Skeletal muscle satellite cell (primary cell): ENCODE results near the gene PRRG3.

ENCODE experiments used
- H3K27me3 ChIP-seq: 2 replicates; pipeline ENCODE4 v1.7.0; 2013; ENCODE audit warnings: low read length; ENCODE audit not compliant: control insufficient read depth, insufficient read depth
- H3K36me3 ChIP-seq: 2 replicates; pipeline ENCODE4 v1.7.0; 2013; ENCODE audit warnings: mild to moderate bottlenecking, control low read depth, low read length; ENCODE audit not compliant: insufficient read depth
- H3K4me1 ChIP-seq: 2 replicates; pipeline ENCODE4 v1.7.0; 2013; ENCODE audit warnings: low read length; ENCODE audit not compliant: control insufficient read depth, insufficient read depth
- H3K4me2 ChIP-seq: 2 replicates; pipeline ENCODE4 v1.7.0; 2013; ENCODE audit warnings: mild to moderate bottlenecking, low read length
- H3K4me3 ChIP-seq: 2 replicates; pipeline ENCODE4 v1.7.0; 2013; ENCODE audit warnings: low read length
- H3K9ac ChIP-seq: 2 replicates; pipeline ENCODE4 v1.7.0; 2013; ENCODE audit warnings: mild to moderate bottlenecking, low read depth, low read length, moderate library complexity
- H3K9me3 ChIP-seq: replicated peaks from 2 replicates; pipeline ENCODE4 v1.7.0; 2013; ENCODE audit warnings: mild to moderate bottlenecking, control low read depth, low read length

PRRG3 gene

DNA sequence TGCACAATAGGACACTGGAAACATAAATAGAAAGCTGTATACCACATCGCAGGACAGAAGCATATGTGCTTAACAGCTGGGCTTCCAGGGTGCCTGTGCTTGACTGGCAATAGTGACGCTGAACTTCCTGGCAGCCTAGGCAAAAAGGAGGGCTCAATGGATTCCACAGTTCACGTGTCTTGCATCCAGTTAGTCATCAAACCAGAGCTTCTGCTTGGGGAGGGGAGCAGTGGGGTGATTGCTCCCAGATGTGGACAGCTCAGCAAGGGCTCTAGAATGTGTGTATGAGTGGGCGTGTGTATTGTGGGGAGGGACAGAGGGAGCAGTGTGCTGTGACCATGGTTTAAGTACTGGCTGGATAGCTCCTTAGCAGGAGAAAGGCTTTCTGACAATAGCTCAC lies 2.3 kb downstream of the PRRG3 start:
- H3K36me3 ChIP-seq, result no peaks in the 10 kb centered on the region
- H3K4me1 ChIP-seq, result no peaks in the 10 kb centered on the region
- no peaks in the 10 kb centered on the region for H3K27me3 ChIP-seq
- no peaks in the 10 kb centered on the region for H3K9me3 ChIP-seq
- H3K4me3 ChIP-seq, result no peak overlapping the region
- H3K9ac ChIP-seq, result no peak overlapping the region
- H3K4me2 ChIP-seq, result no peak overlapping the region

DNA sequence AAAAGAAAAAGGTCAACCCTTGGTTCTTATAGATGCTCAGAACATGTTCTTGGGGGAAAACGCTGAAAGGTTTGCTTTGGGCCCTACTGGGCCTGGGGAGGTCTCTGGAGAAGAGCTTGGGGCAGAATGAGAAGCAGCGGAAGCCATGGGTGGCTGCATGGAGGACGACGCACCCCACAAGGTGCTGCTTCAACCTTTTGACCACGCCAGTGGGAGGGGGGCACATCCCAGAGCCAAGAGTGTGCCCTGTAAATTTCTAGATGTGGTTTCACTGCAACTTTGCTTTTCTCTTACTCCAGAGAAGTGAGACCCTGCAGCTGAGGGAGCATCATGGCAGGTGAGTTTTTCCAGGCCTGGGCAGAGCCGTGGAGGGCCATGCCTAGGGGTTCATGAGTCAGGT lies 3.2 kb downstream of the PRRG3 start:
- no peaks in the 10 kb centered on the region for H3K27me3 ChIP-seq

DNA sequence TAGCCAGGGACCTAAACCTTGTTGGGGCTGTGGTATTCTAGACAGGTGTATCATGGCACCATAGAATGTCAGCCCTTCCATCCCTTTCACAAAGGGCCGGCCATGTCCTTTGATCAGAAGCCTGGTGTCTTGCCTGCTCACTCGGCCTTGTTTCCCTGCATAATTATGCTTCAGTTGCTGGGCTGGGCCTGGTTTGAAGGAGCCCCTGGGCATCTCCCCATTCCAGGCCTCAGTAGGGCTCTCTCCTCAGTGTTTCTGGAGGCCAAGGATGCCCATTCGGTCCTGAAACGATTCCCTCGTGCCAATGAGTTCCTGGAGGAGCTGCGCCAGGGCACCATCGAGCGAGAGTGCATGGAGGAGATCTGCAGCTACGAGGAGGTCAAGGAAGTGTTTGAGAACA lies 4.5 kb downstream of the PRRG3 start:
- no peaks in the 10 kb centered on the region for H3K27me3 ChIP-seq
- no peaks in the 10 kb centered on the region for H3K36me3 ChIP-seq
- H3K4me1 ChIP-seq, result no peaks in the 10 kb centered on the region
- no peaks in the 10 kb centered on the region for H3K9me3 ChIP-seq
- H3K9ac ChIP-seq, result no peak overlapping the region
- H3K4me3 ChIP-seq, result no peak overlapping the region
- H3K4me2 ChIP-seq, result no peak overlapping the region

More for the DNA sequence above, 3.2 kb downstream of the PRRG3 start:
- Histone ChIP-seq H3K4me3 (no peak overlapping the region), H3K9ac (no peak overlapping the region), H3K4me1 (no peaks in the 10 kb centered on the region), H3K4me2 (no peak overlapping the region), H3K36me3 (no peaks in the 10 kb centered on the region), H3K9me3 (no peaks in the 10 kb centered on the region)

DNA sequence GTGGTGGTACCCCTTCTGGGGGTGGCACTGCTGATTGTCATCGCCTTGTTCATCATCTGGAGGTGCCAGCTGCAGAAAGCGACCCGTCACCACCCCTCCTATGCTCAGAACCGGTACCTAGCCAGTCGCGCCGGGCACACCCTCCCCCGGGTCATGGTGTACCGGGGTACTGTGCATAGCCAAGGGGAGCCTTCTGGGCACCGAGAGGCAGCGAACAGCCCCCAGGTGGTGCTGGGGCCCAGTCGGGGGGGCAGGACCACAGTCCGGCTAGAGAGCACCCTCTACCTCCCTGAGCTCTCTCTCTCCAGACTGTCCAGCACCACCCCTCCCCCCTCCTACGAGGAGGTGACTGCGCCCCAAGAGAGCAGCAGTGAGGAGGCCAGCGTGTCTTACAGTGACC lies 5.3 kb downstream of the PRRG3 start:
- H3K36me3 ChIP-seq, result no peaks in the 10 kb centered on the region
- H3K4me2 ChIP-seq, result no peak overlapping the region
- H3K4me3 ChIP-seq, result no peak overlapping the region
- H3K27me3 ChIP-seq, result no peaks in the 10 kb centered on the region
- H3K9ac ChIP-seq, result no peak overlapping the region
- no peaks in the 10 kb centered on the region for H3K9me3 ChIP-seq
- H3K4me1 ChIP-seq, result no peaks in the 10 kb centered on the region

DNA sequence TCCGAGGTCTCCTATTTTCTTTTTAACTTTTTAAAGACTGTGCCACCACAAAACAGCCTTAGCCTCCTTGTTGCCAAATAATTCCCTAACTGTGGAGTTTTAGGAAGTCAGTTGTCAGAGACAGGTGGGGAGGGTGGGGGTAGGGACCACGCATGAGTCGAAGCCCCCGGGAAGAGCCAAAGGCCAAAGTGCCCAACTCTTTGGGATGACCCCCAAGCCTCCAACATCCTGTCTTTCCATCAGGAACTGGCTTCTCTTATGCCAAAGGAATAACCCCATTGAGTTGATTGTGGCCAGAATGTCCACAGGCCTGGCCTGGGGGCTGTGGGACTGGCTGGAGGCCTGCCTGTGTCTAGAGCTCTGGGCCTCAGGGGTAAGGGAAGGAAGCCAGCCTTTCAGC lies 5.8 kb downstream of the PRRG3 start:
- Histone ChIP-seq H3K4me2 (no peak overlapping the region), H3K36me3 (no peaks in the 10 kb centered on the region), H3K9ac (no peak overlapping the region), H3K4me3 (no peak overlapping the region), H3K4me1 (no peaks in the 10 kb centered on the region), H3K9me3 (no peaks in the 10 kb centered on the region), H3K27me3 (no peaks in the 10 kb centered on the region)

DNA sequence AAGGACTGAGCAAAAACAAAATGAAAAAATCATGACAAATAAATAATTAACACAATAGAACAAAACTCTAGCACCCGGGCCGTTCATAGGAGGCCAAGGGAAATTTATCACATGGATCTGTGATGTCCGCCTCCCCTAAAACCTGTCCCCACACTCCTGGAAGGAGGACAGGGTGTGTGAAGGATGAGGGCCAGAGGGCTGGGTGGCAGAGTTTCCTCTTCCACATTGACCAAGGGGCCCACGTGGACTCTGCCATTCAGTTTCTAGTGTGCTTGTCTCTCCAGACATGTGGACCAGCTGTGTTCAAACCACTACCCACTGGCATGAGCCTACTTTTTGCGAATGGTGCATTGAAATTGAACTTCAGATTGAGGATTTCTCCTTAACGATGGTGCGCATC lies 6.3 kb downstream of the PRRG3 start:
- Histone ChIP-seq H3K27me3 (no peaks in the 10 kb centered on the region), H3K36me3 (no peaks in the 10 kb centered on the region), H3K4me1 (no peaks in the 10 kb centered on the region), H3K9me3 (no peaks in the 10 kb centered on the region), H3K4me2 (no peak overlapping the region), H3K4me3 (no peak overlapping the region), H3K9ac (no peak overlapping the region)

DNA sequence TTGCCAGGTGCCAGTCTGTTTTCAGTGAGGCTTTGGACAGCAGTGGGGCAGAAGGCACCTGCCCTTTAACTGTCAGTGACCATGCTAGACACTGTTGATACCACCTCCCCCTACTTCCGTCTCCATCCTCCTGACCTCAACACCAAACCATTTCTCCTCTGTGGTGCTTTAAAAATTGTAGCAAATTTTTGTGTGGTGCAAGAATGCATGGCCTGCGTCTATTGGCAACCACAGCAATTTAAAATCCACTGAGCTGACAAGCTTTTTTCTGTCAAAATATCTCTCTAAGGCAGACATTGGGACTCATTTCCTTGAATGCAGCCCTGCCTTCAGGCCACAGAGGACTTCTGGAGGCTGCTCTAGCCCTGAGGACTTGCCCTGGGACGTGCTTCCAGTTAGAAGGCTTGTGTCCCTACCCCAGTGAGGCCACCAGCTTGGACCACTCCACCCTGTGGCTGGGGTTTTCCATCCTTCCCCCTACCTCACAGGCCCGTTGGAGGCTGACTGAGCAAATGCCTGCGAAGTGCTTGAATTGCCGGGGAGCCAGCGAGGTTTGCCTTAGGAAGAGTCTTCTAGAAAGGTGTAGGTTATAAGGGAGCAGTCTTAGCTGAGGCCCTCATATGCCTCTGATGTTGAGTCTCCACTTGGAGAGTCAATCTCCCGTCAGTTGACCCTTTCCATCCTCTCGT lies 6.9 kb downstream of the PRRG3 start:
- H3K27me3 ChIP-seq, result no peaks in the 10 kb centered on the region
- H3K4me3 ChIP-seq, result no peak overlapping the region
- no peak overlapping the region for H3K9ac ChIP-seq
- no peak overlapping the region for H3K4me2 ChIP-seq
- H3K36me3 ChIP-seq, result no peaks in the 10 kb centered on the region
- H3K9me3 ChIP-seq, result no peaks in the 10 kb centered on the region
- H3K4me1 ChIP-seq, result no peaks in the 10 kb centered on the region

DNA sequence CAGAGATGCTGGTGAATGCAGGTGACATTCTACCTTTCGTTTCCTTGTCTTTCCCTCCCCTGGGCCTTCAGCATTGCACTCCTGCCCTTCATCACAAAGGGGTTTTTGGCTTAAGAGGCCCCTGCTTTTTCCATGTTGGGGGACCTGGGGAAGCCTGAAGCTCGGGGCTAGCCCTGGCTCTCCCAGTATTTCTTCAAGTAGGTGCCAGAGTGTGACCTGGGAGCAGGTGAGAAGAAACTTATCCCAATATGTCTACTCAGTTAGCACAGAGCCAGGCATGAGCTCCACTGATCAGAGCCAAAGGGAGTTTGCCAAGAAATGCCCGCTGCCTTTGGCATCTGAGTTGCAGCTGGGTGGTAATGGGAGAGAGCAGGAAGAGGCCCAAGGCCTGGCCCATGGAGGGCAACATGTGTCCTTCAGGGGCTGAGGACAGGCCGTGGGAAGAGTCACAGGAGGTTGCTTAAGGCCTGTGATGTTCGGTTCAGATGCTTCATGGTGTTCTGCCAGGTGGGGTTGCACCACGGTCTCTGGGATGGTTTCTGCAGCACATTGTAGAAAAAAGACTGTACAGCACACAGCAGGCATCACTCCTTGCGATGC lies 7.6 kb downstream of the PRRG3 start:
- H3K9me3 ChIP-seq, result no peaks in the 10 kb centered on the region
- no peak overlapping the region for H3K9ac ChIP-seq
- no peak overlapping the region for H3K4me3 ChIP-seq
- H3K4me2 ChIP-seq, result no peak overlapping the region
- no peaks in the 10 kb centered on the region for H3K4me1 ChIP-seq
- H3K27me3 ChIP-seq, result no peaks in the 10 kb centered on the region
- no peaks in the 10 kb centered on the region for H3K36me3 ChIP-seq

DNA sequence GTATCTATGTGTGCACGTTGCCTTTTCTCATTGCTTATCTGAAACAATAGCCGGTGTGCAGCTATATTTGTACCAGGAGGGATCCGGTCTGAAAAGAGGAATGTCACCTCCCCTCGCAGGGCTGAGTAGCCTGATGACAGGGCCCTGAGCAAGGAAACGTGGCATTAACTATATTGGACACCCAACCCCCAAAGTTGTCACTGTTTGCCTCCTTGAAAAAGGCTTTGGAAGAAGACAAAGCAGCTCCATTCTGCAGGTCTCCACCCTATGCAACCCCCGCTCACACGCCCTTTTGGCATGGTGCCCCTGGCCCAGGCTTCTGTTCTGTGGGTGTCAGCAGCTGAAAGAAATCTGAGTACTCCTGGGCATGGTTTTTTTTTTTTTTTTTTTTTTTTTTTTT lies 8.2 kb downstream of the PRRG3 start:
- Histone ChIP-seq H3K4me1 (no peaks in the 10 kb centered on the region), H3K4me2 (no peak overlapping the region), H3K27me3 (no peaks in the 10 kb centered on the region), H3K4me3 (no peak overlapping the region), H3K9ac (no peak overlapping the region), H3K9me3 (no peaks in the 10 kb centered on the region), H3K36me3 (no peaks in the 10 kb centered on the region)

DNA sequence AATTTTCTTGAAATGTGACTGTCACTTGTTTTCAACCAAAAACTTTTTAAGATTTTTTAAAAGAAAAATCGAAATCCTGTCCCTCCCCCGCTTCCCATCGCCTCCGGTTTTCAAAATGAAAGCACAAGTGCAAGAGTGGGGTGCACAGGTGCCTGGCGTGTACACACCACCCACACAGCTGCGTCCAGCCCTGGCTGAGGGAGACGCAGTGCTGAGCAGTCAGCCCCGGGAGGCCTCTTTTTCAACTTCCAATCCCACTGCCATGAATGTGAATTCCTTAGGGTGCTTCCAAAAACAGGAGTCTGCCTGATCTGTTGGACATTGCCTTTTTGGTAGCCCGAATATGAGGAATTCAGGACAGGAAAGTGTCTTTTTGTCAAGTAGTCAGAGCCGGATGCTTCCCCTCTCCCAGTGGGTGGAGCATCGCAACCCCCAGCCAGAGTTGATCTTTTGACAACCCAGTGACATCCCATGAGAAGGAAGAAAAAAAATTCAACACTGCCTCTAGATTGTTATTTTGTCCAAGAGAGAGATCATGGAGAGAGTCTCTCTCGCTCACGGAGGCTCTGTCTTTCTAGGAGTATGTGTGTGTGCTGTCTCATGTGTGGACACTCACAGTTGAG lies 8.9 kb downstream of the PRRG3 start:
- Histone ChIP-seq H3K27me3 (no peaks in the 10 kb centered on the region), H3K4me1 (no peaks in the 10 kb centered on the region), H3K36me3 (no peaks in the 10 kb centered on the region), H3K9ac (no peak overlapping the region), H3K4me3 (no peak overlapping the region), H3K4me2 (no peak overlapping the region), H3K9me3 (no peaks in the 10 kb centered on the region)

DNA sequence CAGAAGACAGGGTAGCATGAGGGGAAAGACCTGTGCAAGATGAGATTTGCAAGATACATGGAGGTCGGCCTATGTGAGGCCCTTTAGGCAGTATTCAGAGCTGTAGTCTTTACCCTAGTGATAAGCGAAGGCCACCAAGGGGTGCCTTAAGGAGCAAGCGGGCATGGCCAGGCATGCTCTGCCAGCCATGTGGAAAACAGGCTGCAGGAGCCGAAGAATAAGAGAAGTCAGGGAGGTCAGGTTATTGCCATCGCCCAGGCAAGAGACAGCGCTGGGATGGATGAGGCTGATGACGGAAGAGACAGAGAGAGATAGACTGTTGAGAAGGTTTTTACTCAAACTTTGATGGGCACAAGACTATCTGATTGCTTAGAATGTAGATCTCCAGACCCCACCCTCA lies 13.6 kb downstream of the PRRG3 start:
- Histone ChIP-seq H3K4me1 (no peaks in the 10 kb centered on the region), H3K4me3 (no peak overlapping the region), H3K36me3 (no peaks in the 10 kb centered on the region), H3K27me3 (no peaks in the 10 kb centered on the region), H3K4me2 (no peak overlapping the region), H3K9ac (no peak overlapping the region), H3K9me3 (no peaks in the 10 kb centered on the region)

DNA sequence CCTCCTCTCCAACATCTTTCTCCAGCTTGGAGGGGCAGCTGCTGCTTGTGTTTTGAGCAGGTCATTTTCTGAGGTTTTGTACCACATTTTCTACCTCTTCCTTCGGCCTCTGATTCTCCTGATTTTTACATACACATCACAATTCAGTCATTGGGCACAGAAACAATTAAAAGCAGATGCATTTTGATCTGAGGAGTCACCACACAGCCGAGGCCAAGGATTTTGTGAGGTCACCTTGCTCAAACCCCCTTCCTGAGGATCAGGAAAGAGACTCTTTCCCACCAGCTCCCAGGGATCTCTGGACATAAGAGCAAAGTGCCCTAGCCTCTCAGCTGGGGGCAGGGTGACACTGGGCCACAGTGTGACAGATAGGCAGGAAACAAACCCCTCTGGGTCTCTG lies 15.2 kb downstream of the PRRG3 start:
- Histone ChIP-seq H3K36me3 (no peaks in the 10 kb centered on the region), H3K27me3 (no peaks in the 10 kb centered on the region), H3K9me3 (no peaks in the 10 kb centered on the region), H3K4me1 (no peaks in the 10 kb centered on the region), H3K4me2 (no peak overlapping the region), H3K4me3 (no peak overlapping the region), H3K9ac (no peak overlapping the region)
